HuH-7.5 (cell line): ENCODE measurements around the gene CHST3.
"Not testable (repeated sequence)": the region's sequence is repeated elsewhere in the genome, so short reads cannot be mapped to it uniquely, and the experiment has no call there.

Experiments used
- DNase-seq: peaks from one replicate; pipeline ENCODE4 v3.0.0; 2011; ENCODE audit warnings: low spot score

Gene CHST3

GRCh38 chr10:71964098-71964742 is at the start of gene CHST3:
TSS of gene CHST3 (plus strand) at chr10:71964395. CDS start at chr10:72005843, 41,448 bp downstream.
- DNase-seq, result no peak

- no peak for DNase-seq
These were observed 47.4 kb upstream of the CHST3 start for GRCh38 chr10:71916827-71917226.

GRCh38 chr10:71918992-71919391 is 45.2 kb upstream of the CHST3 start:
- DNase-seq, result no peak

- DNase-seq, result not testable (repeated sequence)
These were observed 44.1 kb upstream of the CHST3 start for GRCh38 chr10:71919956-71920539.

- no peak for DNase-seq
These were observed 43.5 kb upstream of the CHST3 start for GRCh38 chr10:71920540-71921323.

- DNase-seq, result no peak
These were observed 42.7 kb upstream of the CHST3 start for GRCh38 chr10:71921324-71922027.

- no peak for DNase-seq
These were observed 41.0 kb upstream of the CHST3 start for GRCh38 chr10:71923138-71923692.

- no peak for DNase-seq
These were observed 39.4 kb upstream of the CHST3 start for GRCh38 chr10:71924771-71925170.

- DNase-seq, result no peak
These were observed 37.0 kb upstream of the CHST3 start for GRCh38 chr10:71927159-71927558.

GRCh38 chr10:71927776-71928592 is 36.2 kb upstream of the CHST3 start:
- no peak for DNase-seq

- DNase-seq, result no peak
These were observed 32.9 kb upstream of the CHST3 start for GRCh38 chr10:71931295-71931694.

- DNase-seq, result no peak
These were observed 30.5 kb upstream of the CHST3 start for GRCh38 chr10:71933651-71934050.

GRCh38 chr10:71938211-71938610 is 26.0 kb upstream of the CHST3 start:
- no peak for DNase-seq

GRCh38 chr10:71939304-71939703 is 24.9 kb upstream of the CHST3 start:
- DNase-seq, result no peak

GRCh38 chr10:71939861-71940474 is 24.2 kb upstream of the CHST3 start:
- DNase-seq, result no peak

- DNase-seq, result no peak
These were observed 23.4 kb upstream of the CHST3 start for GRCh38 chr10:71940752-71941151.

GRCh38 chr10:71941318-71941717 is 22.9 kb upstream of the CHST3 start:
- DNase-seq, result no peak

- DNase-seq, result no peak
These were observed 18.2 kb upstream of the CHST3 start for GRCh38 chr10:71945819-71946474.

- DNase-seq, result no peak
These were observed 17.5 kb upstream of the CHST3 start for GRCh38 chr10:71946700-71947099.

GRCh38 chr10:71948496-71949067 is 15.6 kb upstream of the CHST3 start:
- no peak for DNase-seq
